Esophagus (tissue), 2 donors: ENCODE results near the gene GSG1. TPM values are rescaled to one million over a fixed set of nuclear protein-coding genes. Genes with fewer than 3 reads are reported as not detected.

Experiments used
- H3K27ac ChIP-seq, 2 donors: one replicate each; pipeline ENCODE4 v1.5.1; 2013; ENCODE audit warnings: low read depth in 2 of 2, mild to moderate bottlenecking in 2 of 2, inconsistent platforms in 1 of 2, low read length in 1 of 2, moderate library complexity in 1 of 2
- H3K27me3 ChIP-seq, 2 donors: one replicate each; pipeline ENCODE4 v1.6.1; 2013; ENCODE audit warnings: low read length in 2 of 2, control low read depth in 1 of 2, mild to moderate bottlenecking in 1 of 2; ENCODE audit not compliant: insufficient read depth in 2 of 2, control insufficient read depth in 1 of 2
- H3K36me3 ChIP-seq, 2 donors: one replicate each; pipeline ENCODE4 v1.6.1; 2013; ENCODE audit warnings: low read length in 1 of 2; ENCODE audit not compliant: control insufficient read depth in 2 of 2, insufficient read depth in 2 of 2
- H3K4me1 ChIP-seq, 2 donors: one replicate each; pipeline ENCODE4 v1.6.1; 2013; ENCODE audit warnings: low read length in 1 of 2; ENCODE audit not compliant: control insufficient read depth in 2 of 2, insufficient read depth in 2 of 2
- H3K4me3 ChIP-seq, 2 donors: one replicate each; pipeline ENCODE4 v1.5.1; 2013; ENCODE audit warnings: low read length in 2 of 2, mild to moderate bottlenecking in 2 of 2, low read depth in 1 of 2, moderate library complexity in 1 of 2
- H3K9me3 ChIP-seq, 2 donors: one replicate each; pipeline ENCODE4 v1.6.1; 2013; ENCODE audit warnings: mild to moderate bottlenecking in 2 of 2, low read depth in 1 of 2, low read length in 1 of 2, moderate library complexity in 1 of 2; ENCODE audit not compliant: control insufficient read depth in 2 of 2, insufficient read depth in 1 of 2
- WGBS, 2 donors: extraction: QIAGEN DNeasy Blood & Tissue Kit; methylation state at CpG; one replicate each; pipeline ENCODE4 v1.1.7; 2013; 5-methylcytosine and 5-hydroxymethylcytosine counted together
- polyA plus RNA-seq, 2 donors: library from polyadenylated mRNA; stranded (reverse); fragments of 200-250 nt; gene quantifications; one replicate each; pipeline ENCODE4 v1.2.3, GENCODE V29; 2013
- donor health status: healthy with polysubstance abuse.
- donor health status: Bipolar disorder and iron deficiency.

GSG1 gene
- polyA plus RNA-seq, 2 donors = 0.04 TPM; not detected in 1

GRCh38 chr12:13097491-13098011, 5.9 kb downstream of the GSG1 start:
- H3K4me3 ChIP-seq = no peak overlapping the region
- 36 to 40% methylated on average over 9 of the region's 9 CpGs for WGBS, 2 donors

DNA sequence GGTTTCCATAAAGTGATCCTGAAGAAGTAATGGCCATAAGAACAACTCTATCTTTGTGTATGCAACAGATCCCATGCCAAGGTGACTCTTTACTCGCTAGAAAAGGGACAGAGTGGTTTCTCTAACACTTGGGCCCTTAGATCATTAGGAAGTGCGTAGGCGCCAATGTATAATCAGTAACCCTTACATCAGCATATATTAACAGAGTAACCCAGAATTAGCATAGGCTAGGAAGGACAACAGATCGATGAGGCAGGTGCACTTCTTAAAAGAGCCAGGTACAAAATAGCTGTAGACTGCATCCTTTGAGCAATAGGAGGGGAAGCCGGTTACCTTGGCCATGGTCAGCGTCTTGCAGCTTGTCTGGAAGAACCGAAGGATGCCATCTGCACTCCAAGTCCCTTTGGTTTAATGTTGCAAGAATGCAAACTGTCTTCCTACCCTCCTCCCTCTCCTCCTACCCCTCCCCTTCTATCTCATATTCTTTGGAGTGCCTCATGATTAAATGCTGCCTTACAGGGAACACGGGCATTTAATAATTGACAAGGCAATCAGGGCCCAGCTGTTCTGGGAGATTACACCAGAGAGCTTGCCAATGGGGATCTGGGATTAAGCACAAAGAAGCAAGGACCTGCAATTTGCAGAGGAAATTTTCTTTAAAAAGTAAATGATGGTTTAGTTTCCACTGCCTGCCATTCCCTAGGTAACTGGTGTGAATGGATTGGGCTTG, 8.0 kb downstream of the GSG1 start:
- H3K27me3 ChIP-seq = no peaks in the 10 kb centered on the region
- no peak overlapping the region for H3K4me3 ChIP-seq
- no peaks in the 10 kb centered on the region for H3K36me3 ChIP-seq
- peaks cover 0 to 5% of the 10 kb centered on the region in 2 donors for H3K4me1 ChIP-seq
- WGBS, 2 donors = 77 to 89% methylated on average over 8 of the region's 8 CpGs
- H3K9me3 ChIP-seq = peaks cover 0 to 3% of the 10 kb centered on the region in 2 donors
- no peak overlapping the region for H3K27ac ChIP-seq

More at GRCh38 chr12:13097491-13098011, 5.9 kb downstream of the GSG1 start:
- H3K27ac ChIP-seq = peak overlapping the region; percentile 70 to 96
- peaks cover 0 to 5% of the 10 kb centered on the region in 2 donors for H3K4me1 ChIP-seq
- H3K27me3 ChIP-seq = no peaks in the 10 kb centered on the region
- no peaks in the 10 kb centered on the region for H3K36me3 ChIP-seq
- H3K9me3 ChIP-seq = no peaks in the 10 kb centered on the region

- H3K4me1 ChIP-seq = peaks cover 0 to 1% of the 10 kb centered on the region in 2 donors
- no peaks in the 10 kb centered on the region for H3K36me3 ChIP-seq
- 41 to 47% methylated on average over 3 of the region's 3 CpGs for WGBS, 2 donors
- H3K4me3 ChIP-seq = no peak overlapping the region
- H3K27ac ChIP-seq = no peak overlapping the region
- no peaks in the 10 kb centered on the region for H3K27me3 ChIP-seq
- H3K9me3 ChIP-seq = peaks cover 0 to 3% of the 10 kb centered on the region in 2 donors
Measured at GRCh38 chr12:13094367-13094766, 9.1 kb downstream of the GSG1 start.

GRCh38 chr12:13093848-13094220, 9.6 kb downstream of the GSG1 start:
- Histone ChIP-seq H3K4me3 (no peak overlapping the region), H3K4me1 (no peaks in the 10 kb centered on the region), H3K27ac (no peak overlapping the region), H3K36me3 (no peaks in the 10 kb centered on the region), H3K27me3 (no peaks in the 10 kb centered on the region), H3K9me3 (peaks cover 0 to 3% of the 10 kb centered on the region in 2 donors)
- WGBS, 2 donors = 34 to 41% methylated on average over 2 of the region's 2 CpGs

- no peaks in the 10 kb centered on the region for H3K4me1 ChIP-seq
- no peak overlapping the region for H3K4me3 ChIP-seq
- WGBS, 2 donors = 64 to 67% methylated on average over 6 to 7 of the region's 7 CpGs
- no peak overlapping the region for H3K27ac ChIP-seq
- H3K9me3 ChIP-seq = peaks cover 0 to 3% of the 10 kb centered on the region in 2 donors
- no peaks in the 10 kb centered on the region for H3K27me3 ChIP-seq
- no peaks in the 10 kb centered on the region for H3K36me3 ChIP-seq
Measured at GRCh38 chr12:13093191-13093847, 10.1 kb downstream of the GSG1 start.

GRCh38 chr12:13091832-13092231, 11.6 kb downstream of the GSG1 start:
- WGBS, 2 donors = 88 to 94% methylated on average over 6 of the region's 6 CpGs
- H3K4me1 ChIP-seq = no peaks in the 10 kb centered on the region

DNA sequence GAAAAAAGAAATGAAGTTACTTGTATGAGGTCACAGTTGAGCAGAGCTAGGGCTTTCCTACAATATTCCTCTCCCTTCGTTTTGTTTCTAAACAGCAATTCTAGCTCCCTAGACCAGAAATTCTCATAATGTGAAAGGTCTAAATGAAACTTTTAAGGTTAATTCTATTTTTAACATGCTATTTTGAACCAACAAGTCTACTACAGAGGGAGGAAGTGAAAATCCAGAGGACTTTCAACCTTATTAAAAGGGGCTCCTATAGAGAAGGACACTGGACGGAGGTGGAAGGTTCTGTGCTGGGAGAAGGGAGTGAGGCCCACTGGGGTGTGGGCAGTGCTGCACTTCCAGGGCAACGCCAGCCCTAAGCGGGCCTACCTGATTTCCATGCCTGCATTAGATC, 13.4 kb downstream of the GSG1 start:
- WGBS, 2 donors = 89 to 93% methylated on average over 4 of the region's 4 CpGs
- Histone ChIP-seq H3K9me3 (peaks cover 0 to 3% of the 10 kb centered on the region in 2 donors), H3K36me3 (no peaks in the 10 kb centered on the region), H3K27ac (no peak overlapping the region), H3K4me3 (no peak overlapping the region), H3K27me3 (no peaks in the 10 kb centered on the region), H3K4me1 (peaks cover 0 to under 1% of the 10 kb centered on the region in 2 donors)

More at GRCh38 chr12:13091832-13092231, 11.6 kb downstream of the GSG1 start:
- no peaks in the 10 kb centered on the region for H3K36me3 ChIP-seq
- H3K4me3 ChIP-seq = no peak overlapping the region
- no peak overlapping the region for H3K27ac ChIP-seq
- peaks cover 0 to 3% of the 10 kb centered on the region in 2 donors for H3K9me3 ChIP-seq
- no peaks in the 10 kb centered on the region for H3K27me3 ChIP-seq

DNA sequence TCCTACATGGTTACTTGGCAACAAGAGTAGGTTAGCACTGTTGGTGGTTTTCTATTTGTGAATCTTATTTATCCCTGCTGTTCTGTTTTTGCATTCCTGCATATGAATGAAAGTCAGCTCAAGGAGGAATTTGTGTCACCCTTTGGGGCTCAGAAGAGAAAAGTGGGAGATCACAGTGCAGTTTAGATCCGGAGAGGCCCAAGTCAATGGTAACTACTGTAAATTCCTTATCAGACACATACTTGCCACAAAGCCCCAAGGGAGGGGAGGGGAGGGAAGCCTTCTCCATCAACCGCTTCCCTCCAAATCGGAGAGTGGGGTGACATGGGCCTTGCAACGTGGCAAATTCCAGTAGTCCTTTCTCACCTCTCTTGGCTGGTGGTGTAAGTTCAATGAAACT, 15.0 kb downstream of the GSG1 start:
- Histone ChIP-seq H3K9me3 (peaks cover 0 to 3% of the 10 kb centered on the region in 2 donors), H3K36me3 (no peaks in the 10 kb centered on the region), H3K4me3 (no peak overlapping the region), H3K27ac (no peak overlapping the region), H3K27me3 (no peaks in the 10 kb centered on the region), H3K4me1 (peaks cover 0 to 4% of the 10 kb centered on the region in 2 donors)
- 83 to 87% methylated on average over 4 of the region's 4 CpGs for WGBS, 2 donors

DNA sequence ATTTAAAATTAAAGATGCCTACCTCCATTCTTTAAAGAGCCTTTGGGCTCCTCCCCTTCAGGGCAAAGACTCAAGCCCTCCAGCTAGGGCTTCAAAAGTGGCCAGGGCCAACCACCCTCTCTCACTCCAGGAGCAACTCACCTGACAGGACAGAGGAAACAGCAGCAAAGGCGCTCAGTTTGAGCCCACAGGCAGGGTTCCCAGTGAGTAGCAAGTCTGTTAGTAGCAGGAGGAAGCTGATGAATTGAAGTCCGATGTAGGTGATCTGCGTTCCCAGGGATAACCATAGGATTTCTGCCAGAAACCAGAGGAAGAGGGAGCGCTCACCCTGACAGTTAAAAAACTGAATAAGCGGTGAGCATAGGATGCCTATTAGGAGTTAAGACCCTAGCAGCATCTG, 15.7 kb downstream of the GSG1 start:
- H3K27ac ChIP-seq = no peak overlapping the region
- no peak overlapping the region for H3K4me3 ChIP-seq
- WGBS, 2 donors = 85 to 87% methylated on average over 5 of the region's 5 CpGs
- peaks cover 0 to 4% of the 10 kb centered on the region in 2 donors for H3K4me1 ChIP-seq
- H3K27me3 ChIP-seq = no peaks in the 10 kb centered on the region
- H3K36me3 ChIP-seq = no peaks in the 10 kb centered on the region
- peaks cover 0 to 3% of the 10 kb centered on the region in 2 donors for H3K9me3 ChIP-seq
